ENCODE measurements around the gene FLNB. TPM values are rescaled to one million over a fixed set of nuclear protein-coding genes. Genes with fewer than 3 reads are reported as not detected.

The FLNB gene
- total and polyA plus RNA-seq, 2 of the 13 experiments (the other 11 are each of a cell fraction or from before 2014, with no cell fraction given), result 106 to 130 TPM

DNA sequence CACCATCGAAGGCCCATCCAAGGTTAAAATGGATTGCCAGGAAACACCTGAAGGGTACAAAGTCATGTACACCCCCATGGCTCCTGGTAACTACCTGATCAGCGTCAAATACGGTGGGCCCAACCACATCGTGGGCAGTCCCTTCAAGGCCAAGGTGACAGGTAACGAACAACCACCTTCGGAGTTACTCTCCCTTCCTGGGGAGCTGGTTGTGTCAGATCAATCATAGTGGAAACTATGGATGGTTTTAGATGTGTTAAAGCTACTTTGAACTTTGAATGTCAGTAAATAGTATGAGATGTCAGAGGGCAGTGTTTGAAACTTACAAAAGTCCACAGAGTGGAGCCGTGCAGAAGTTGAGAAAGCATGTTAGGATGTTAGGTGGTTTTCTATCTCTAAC lies 160.3 kb downstream of the FLNB start (continued):
- TF ChIP-seq, protein P1, sequence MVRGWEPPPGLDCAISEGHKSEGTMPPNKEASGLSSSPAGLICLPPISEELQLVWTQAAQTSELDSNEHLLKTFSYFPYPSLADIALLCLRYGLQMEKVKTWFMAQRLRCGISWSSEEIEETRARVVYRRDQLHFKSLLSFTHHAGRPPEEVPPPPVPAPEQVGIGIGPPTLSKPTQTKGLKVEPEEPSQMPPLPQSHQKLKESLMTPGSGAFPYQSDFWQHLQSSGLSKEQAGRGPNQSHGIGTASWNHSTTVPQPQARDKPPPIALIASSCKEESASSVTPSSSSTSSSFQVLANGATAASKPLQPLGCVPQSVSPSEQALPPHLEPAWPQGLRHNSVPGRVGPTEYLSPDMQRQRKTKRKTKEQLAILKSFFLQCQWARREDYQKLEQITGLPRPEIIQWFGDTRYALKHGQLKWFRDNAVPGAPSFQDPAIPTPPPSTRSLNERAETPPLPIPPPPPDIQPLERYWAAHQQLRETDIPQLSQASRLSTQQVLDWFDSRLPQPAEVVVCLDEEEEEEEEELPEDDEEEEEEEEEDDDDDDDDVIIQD (CRISPR knock-in tag; IDR thresholded peaks at IDR 0.05; ENCODE audit: low read depth), result no peak
- TF ChIP-seq CHD2 (IDR thresholded peaks at IDR 0.05; ENCODE audit: low read depth, low read length), result no peak
- no peak for TF ChIP-seq KLF6 (CRISPR knock-in tag; IDR thresholded peaks at IDR 0.05)
- TF ChIP-seq, protein P2, sequence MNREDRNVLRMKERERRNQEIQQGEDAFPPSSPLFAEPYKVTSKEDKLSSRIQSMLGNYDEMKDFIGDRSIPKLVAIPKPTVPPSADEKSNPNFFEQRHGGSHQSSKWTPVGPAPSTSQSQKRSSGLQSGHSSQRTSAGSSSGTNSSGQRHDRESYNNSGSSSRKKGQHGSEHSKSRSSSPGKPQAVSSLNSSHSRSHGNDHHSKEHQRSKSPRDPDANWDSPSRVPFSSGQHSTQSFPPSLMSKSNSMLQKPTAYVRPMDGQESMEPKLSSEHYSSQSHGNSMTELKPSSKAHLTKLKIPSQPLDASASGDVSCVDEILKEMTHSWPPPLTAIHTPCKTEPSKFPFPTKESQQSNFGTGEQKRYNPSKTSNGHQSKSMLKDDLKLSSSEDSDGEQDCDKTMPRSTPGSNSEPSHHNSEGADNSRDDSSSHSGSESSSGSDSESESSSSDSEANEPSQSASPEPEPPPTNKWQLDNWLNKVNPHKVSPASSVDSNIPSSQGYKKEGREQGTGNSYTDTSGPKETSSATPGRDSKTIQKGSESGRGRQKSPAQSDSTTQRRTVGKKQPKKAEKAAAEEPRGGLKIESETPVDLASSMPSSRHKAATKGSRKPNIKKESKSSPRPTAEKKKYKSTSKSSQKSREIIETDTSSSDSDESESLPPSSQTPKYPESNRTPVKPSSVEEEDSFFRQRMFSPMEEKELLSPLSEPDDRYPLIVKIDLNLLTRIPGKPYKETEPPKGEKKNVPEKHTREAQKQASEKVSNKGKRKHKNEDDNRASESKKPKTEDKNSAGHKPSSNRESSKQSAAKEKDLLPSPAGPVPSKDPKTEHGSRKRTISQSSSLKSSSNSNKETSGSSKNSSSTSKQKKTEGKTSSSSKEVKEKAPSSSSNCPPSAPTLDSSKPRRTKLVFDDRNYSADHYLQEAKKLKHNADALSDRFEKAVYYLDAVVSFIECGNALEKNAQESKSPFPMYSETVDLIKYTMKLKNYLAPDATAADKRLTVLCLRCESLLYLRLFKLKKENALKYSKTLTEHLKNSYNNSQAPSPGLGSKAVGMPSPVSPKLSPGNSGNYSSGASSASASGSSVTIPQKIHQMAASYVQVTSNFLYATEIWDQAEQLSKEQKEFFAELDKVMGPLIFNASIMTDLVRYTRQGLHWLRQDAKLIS (CRISPR knock-in tag; IDR thresholded peaks at IDR 0.05), result no peak
- no peak for TF ChIP-seq IKZF1 (IDR thresholded peaks at IDR 0.05)
- TF ChIP-seq PRPF4 (IDR thresholded peaks at IDR 0.05; ENCODE audit: low read depth, low read length, poor library complexity, severe bottlenecking), result no peak
- no peak for TF ChIP-seq SMAD3 (CRISPR knock-in tag; IDR thresholded peaks at IDR 0.05)
- TF ChIP-seq ZNF12 (CRISPR knock-in tag; IDR thresholded peaks at IDR 0.05), result no peak
- no peak for TF ChIP-seq ZNF274 (CRISPR knock-in tag; IDR thresholded peaks at IDR 0.05)
- no peak for TF ChIP-seq FOSL1 (CRISPR knock-in tag; IDR thresholded peaks at IDR 0.05; ENCODE audit: borderline replicate concordance)
- TF ChIP-seq ZNF891 (CRISPR knock-in tag; IDR thresholded peaks at IDR 0.05), result no peak
- TF ChIP-seq, protein P3, sequence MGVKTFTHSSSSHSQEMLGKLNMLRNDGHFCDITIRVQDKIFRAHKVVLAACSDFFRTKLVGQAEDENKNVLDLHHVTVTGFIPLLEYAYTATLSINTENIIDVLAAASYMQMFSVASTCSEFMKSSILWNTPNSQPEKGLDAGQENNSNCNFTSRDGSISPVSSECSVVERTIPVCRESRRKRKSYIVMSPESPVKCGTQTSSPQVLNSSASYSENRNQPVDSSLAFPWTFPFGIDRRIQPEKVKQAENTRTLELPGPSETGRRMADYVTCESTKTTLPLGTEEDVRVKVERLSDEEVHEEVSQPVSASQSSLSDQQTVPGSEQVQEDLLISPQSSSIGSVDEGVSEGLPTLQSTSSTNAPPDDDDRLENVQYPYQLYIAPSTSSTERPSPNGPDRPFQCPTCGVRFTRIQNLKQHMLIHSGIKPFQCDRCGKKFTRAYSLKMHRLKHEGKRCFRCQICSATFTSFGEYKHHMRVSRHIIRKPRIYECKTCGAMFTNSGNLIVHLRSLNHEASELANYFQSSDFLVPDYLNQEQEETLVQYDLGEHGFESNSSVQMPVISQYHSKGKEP (CRISPR knock-in tag; IDR thresholded peaks at IDR 0.05), result no peak
- TF ChIP-seq, protein P4, sequence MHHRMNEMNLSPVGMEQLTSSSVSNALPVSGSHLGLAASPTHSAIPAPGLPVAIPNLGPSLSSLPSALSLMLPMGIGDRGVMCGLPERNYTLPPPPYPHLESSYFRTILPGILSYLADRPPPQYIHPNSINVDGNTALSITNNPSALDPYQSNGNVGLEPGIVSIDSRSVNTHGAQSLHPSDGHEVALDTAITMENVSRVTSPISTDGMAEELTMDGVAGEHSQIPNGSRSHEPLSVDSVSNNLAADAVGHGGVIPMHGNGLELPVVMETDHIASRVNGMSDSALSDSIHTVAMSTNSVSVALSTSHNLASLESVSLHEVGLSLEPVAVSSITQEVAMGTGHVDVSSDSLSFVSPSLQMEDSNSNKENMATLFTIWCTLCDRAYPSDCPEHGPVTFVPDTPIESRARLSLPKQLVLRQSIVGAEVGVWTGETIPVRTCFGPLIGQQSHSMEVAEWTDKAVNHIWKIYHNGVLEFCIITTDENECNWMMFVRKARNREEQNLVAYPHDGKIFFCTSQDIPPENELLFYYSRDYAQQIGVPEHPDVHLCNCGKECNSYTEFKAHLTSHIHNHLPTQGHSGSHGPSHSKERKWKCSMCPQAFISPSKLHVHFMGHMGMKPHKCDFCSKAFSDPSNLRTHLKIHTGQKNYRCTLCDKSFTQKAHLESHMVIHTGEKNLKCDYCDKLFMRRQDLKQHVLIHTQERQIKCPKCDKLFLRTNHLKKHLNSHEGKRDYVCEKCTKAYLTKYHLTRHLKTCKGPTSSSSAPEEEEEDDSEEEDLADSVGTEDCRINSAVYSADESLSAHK (CRISPR knock-in tag; IDR thresholded peaks at IDR 0.05; ENCODE audit: borderline replicate concordance), result no peak
- TF ChIP-seq, protein P5, sequence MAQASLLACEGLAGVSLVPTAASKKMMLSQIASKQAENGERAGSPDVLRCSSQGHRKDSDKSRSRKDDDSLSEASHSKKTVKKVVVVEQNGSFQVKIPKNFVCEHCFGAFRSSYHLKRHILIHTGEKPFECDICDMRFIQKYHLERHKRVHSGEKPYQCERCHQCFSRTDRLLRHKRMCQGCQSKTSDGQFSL (CRISPR knock-in tag; IDR thresholded peaks at IDR 0.05), result no peak
- TF ChIP-seq, protein P6, sequence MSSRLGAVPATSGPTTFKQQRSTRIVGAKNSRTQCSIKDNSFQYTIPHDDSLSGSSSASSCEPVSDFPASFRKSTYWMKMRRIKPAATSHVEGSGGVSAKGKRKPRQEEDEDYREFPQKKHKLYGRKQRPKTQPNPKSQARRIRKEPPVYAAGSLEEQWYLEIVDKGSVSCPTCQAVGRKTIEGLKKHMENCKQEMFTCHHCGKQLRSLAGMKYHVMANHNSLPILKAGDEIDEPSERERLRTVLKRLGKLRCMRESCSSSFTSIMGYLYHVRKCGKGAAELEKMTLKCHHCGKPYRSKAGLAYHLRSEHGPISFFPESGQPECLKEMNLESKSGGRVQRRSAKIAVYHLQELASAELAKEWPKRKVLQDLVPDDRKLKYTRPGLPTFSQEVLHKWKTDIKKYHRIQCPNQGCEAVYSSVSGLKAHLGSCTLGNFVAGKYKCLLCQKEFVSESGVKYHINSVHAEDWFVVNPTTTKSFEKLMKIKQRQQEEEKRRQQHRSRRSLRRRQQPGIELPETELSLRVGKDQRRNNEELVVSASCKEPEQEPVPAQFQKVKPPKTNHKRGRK (CRISPR knock-in tag; IDR thresholded peaks at IDR 0.05), result no peak
- no peak; the same call in 2 of the 3 replicates for TF ChIP-seq MXI1 (IDR thresholded peaks at IDR 0.05; ENCODE audit: borderline replicate concordance, low read depth, low read length)
- TF ChIP-seq ATF7-NPFF (CRISPR knock-in tag; IDR thresholded peaks at IDR 0.05; ENCODE audit: low read depth), result no peak
- 0 out of 2 replicates have a peak, but pooled peaks have one; percentile 64 for TF ChIP-seq ZNF232 (CRISPR knock-in tag; IDR thresholded peaks at IDR 0.05; ENCODE audit: borderline replicate concordance)
- no peak for TF ChIP-seq NFE2L2 (IDR thresholded peaks at IDR 0.05; ENCODE audit: low read length)
- TF ChIP-seq CEBPG (CRISPR knock-in tag; IDR thresholded peaks at IDR 0.05), result peak; percentile 58
- TF ChIP-seq ZBTB38 (CRISPR knock-in tag; IDR thresholded peaks at IDR 0.05), result peak; percentile 73
